Bronchial epithelial cell (primary cell): ENCODE results near the gene MPIG6B. TPM values are rescaled to one million over a fixed set of nuclear protein-coding genes. Genes with fewer than 3 reads are reported as not detected.

Experiments used
- DNase-seq: peaks from one replicate; pipeline ENCODE4 v3.0.0-alpha.2; 2010; ENCODE audit warnings: low read depth
- FAIRE-seq: peaks from 2 replicates; lab custom pipeline; 2011; peaks lifted over from hg19 to GRCh38; lab: Jason Lieb, UNC
- H3K27me3 ChIP-seq: 2 replicates; pipeline ENCODE4 v1.5.1; 2011; ENCODE audit warnings: low read length; ENCODE audit not compliant: control insufficient read depth, insufficient read depth
- H3K36me3 ChIP-seq: 2 replicates; pipeline ENCODE4 v1.5.1; 2011; ENCODE audit warnings: low read length; ENCODE audit not compliant: control insufficient read depth, insufficient read depth
- H3K4me3 ChIP-seq: 2 replicates; pipeline ENCODE4 v1.5.1; 2011; ENCODE audit warnings: mild to moderate bottlenecking, low read depth, low read length, control low read depth
- CTCF ChIP-seq: IDR thresholded peaks from 2 replicates; pipeline ENCODE4 v1.5.1; 2011; ENCODE audit warnings: mild to moderate bottlenecking, moderate library complexity, low read length, control low read depth, inconsistent platforms; ENCODE audit not compliant: insufficient read depth, severe bottlenecking
- total RNA-seq: library from RNA; depleted of rRNA; stranded (reverse); fragments of >200 nt; gene quantifications from 2 replicates; pipeline ENCODE4 v1.2.1, GENCODE V29; 2014

MPIG6B gene
- total RNA-seq, 1 donor from 2014 or later = not detected

- FAIRE-seq (no peak), DNase-seq (peak; percentile 19)
- Histone ChIP-seq H3K4me3 (no peak overlapping the region), H3K27me3 (no peaks in the 10 kb centered on the region), H3K36me3 (peaks cover 9% of the 10 kb centered on the region)
- no peak for TF ChIP-seq CTCF
These were observed 52.0 kb downstream of the MPIG6B start for GRCh38 chr6:31775184-31775583.

- no peak overlapping the region for H3K4me3 ChIP-seq
- FAIRE-seq = no peak
These were observed 52.7 kb downstream of the MPIG6B start for GRCh38 chr6:31775633-31776484.

More at GRCh38 chr6:31775633-31776484, 52.7 kb downstream of the MPIG6B start:
- TF ChIP-seq CTCF = no peak
- Histone ChIP-seq H3K36me3 (peaks cover 14% of the 10 kb centered on the region), H3K27me3 (no peaks in the 10 kb centered on the region)
- no peak for DNase-seq

Other genes with a start within 250 kb of the MPIG6B start
- 2.9 and 3.7 TPM in 2 replicates for gene MICB, start 225.2 kb upstream of the MPIG6B start, total RNA-seq
- not detected in 2 replicates for gene MCCD1, start 194.4 kb upstream of the MPIG6B start, total RNA-seq
- gene DDX39B, start 181.4 kb upstream of the MPIG6B start, total RNA-seq = 335 and 385 TPM in 2 replicates
- 0.26 and 0.51 TPM in 2 replicates for gene ATP6V1G2, start 176.8 kb upstream of the MPIG6B start, total RNA-seq
- 38.9 and 40.0 TPM in 2 replicates for gene NFKBIL1, start 175.8 kb upstream of the MPIG6B start, total RNA-seq
- gene LTA, start 151.1 kb upstream of the MPIG6B start, total RNA-seq = not detected in 2 replicates
- gene TNF, start 147.8 kb upstream of the MPIG6B start, total RNA-seq = not detected in 2 replicates
- not detected in 2 replicates for gene LTB, start 140.9 kb upstream of the MPIG6B start, total RNA-seq
- gene LST1, start 137.1 kb upstream of the MPIG6B start, total RNA-seq = not detected in 2 replicates
- not detected in 2 replicates for gene NCR3, start 130.4 kb upstream of the MPIG6B start, total RNA-seq
- not detected in 2 replicates for gene AIF1, start 108.1 kb upstream of the MPIG6B start, total RNA-seq
- 21.1 and 24.7 TPM in 2 replicates for gene PRRC2A, start 102.7 kb upstream of the MPIG6B start, total RNA-seq
- 71.1 and 84.1 TPM in 2 replicates for gene BAG6, start 70.7 kb upstream of the MPIG6B start, total RNA-seq
- gene APOM, start 67.5 kb upstream of the MPIG6B start, total RNA-seq = 0.26 and 0.53 TPM in 2 replicates
- gene C6orf47, start 62.6 kb upstream of the MPIG6B start, total RNA-seq = 28.4 and 30.5 TPM in 2 replicates
- 10.0 and 10.2 TPM in 2 replicates for gene GPANK1, start 58.4 kb upstream of the MPIG6B start, total RNA-seq
- 61.1 and 72.7 TPM in 2 replicates for gene CSNK2B, start 57.3 kb upstream of the MPIG6B start, total RNA-seq
- 1.1 and 2.3 TPM in 2 replicates for gene LY6G5B, start 53.4 kb upstream of the MPIG6B start, total RNA-seq
- gene LY6G5C, start 42.3 kb upstream of the MPIG6B start, total RNA-seq = 0.13 TPM in 1 of 2 replicates, not detected in the other
- 32.9 and 66.2 TPM in 2 replicates for gene ABHD16A, start 20.0 kb upstream of the MPIG6B start, total RNA-seq
- not detected in 2 replicates for gene LY6G6F, start 16.5 kb upstream of the MPIG6B start, total RNA-seq
- not detected in 2 replicates for gene LY6G6D, start 8.0 kb upstream of the MPIG6B start, total RNA-seq
- 0.38 TPM in 1 of 2 replicates, not detected in the other for gene LY6G6C, start 1.6 kb upstream of the MPIG6B start, total RNA-seq
- 14.5 and 19.5 TPM in 2 replicates for gene DDAH2, start 5.9 kb downstream of the MPIG6B start, total RNA-seq
- gene CLIC1, start 13.2 kb downstream of the MPIG6B start, total RNA-seq = 480 and 574 TPM in 2 replicates
- 3.4 and 4.0 TPM in 2 replicates for gene MSH5, start 16.6 kb downstream of the MPIG6B start, total RNA-seq
- 1.3 TPM in 2 replicates for gene SAPCD1, start 39.3 kb downstream of the MPIG6B start, total RNA-seq
- gene VWA7, start 54.0 kb downstream of the MPIG6B start, total RNA-seq = 0.26 and 1.4 TPM in 2 replicates
- gene VARS1, start 72.4 kb downstream of the MPIG6B start, total RNA-seq = 40.8 and 53.2 TPM in 2 replicates
- gene LSM2, start 83.6 kb downstream of the MPIG6B start, total RNA-seq = 28.9 and 29.2 TPM in 2 replicates
- gene HSPA1L, start 91.9 kb downstream of the MPIG6B start, total RNA-seq = 0.53 and 1.4 TPM in 2 replicates
- 50.3 and 55.3 TPM in 2 replicates for gene HSPA1A, start 92.2 kb downstream of the MPIG6B start, total RNA-seq
- 118 and 193 TPM in 2 replicates for gene HSPA1B, start 104.4 kb downstream of the MPIG6B start, total RNA-seq
- gene NEU1, start 139.4 kb downstream of the MPIG6B start, total RNA-seq = 65.8 and 70.3 TPM in 2 replicates
- gene SLC44A4, start 155.6 kb downstream of the MPIG6B start, total RNA-seq = 1.8 and 10.5 TPM in 2 replicates
- gene EHMT2, start 174.3 kb downstream of the MPIG6B start, total RNA-seq = 10.8 and 14.5 TPM in 2 replicates
- gene ZBTB12, start 178.7 kb downstream of the MPIG6B start, total RNA-seq = 0.64 and 1.3 TPM in 2 replicates
- gene C2, start 204.3 kb downstream of the MPIG6B start, total RNA-seq = 0.26 and 0.53 TPM in 2 replicates
- 2.4 and 2.6 TPM in 2 replicates for gene CFB, start 222.7 kb downstream of the MPIG6B start, total RNA-seq
- 163 and 177 TPM in 2 replicates for gene NELFE, start 235.6 kb downstream of the MPIG6B start, total RNA-seq
- gene SKIC2, start 235.8 kb downstream of the MPIG6B start, total RNA-seq = 44.8 and 48.0 TPM in 2 replicates
- gene DXO, start 248.8 kb downstream of the MPIG6B start, total RNA-seq = 8.4 and 12.2 TPM in 2 replicates